Cardiac muscle cell (in vitro differentiated cells and primary cell): ENCODE data around the gene LRP2. TPM values are rescaled to one million over a fixed set of nuclear protein-coding genes. Genes with fewer than 3 reads are reported as not detected.
"Not testable (repeated sequence)": the region's sequence is repeated elsewhere in the genome, so short reads cannot be mapped to it uniquely, and the experiment has no call there.

Source experiments
- DNase-seq, 2 donors: peaks; one replicate each; pipeline versions ENCODE4 v3.0.0 to v3.0.0-alpha.2; 2010 to 2017; ENCODE audit warnings: low read depth in 1 of 2, low spot score in 1 of 2
- H3K27ac ChIP-seq: fragments of 200-600 bp; sonication (generic); 2 replicates; pipeline ENCODE4 v1.5.1; 2016
- H3K27me3 ChIP-seq: fragments of 200-600 bp; sonication (generic); 2 replicates; pipeline ENCODE4 v1.6.0; 2016; ENCODE audit warnings: control low read depth
- H3K36me3 ChIP-seq: fragments of 200-600 bp; sonication (generic); 2 replicates; pipeline ENCODE4 v1.5.1; 2016; ENCODE audit warnings: control low read depth
- H3K4me1 ChIP-seq: fragments of 200-600 bp; sonication (generic); 2 replicates; pipeline ENCODE4 v1.8.1; 2017; ENCODE audit warnings: low read depth, mild to moderate bottlenecking, mixed run types
- H3K4me3 ChIP-seq: fragments of 200-600 bp; sonication (generic); 2 replicates; pipeline ENCODE4 v1.5.1; 2016; ENCODE audit warnings: mild to moderate bottlenecking
- H3K9me3 ChIP-seq: fragments of 200-600 bp; sonication (generic); 2 replicates; pipeline ENCODE4 v1.5.1; 2017; ENCODE audit warnings: low read depth, mild to moderate bottlenecking, control low read depth
- CTCF ChIP-seq: IDR thresholded peaks from 2 replicates; pipeline ENCODE4 v1.5.1; 2012; ENCODE audit warnings: low read depth, mild to moderate bottlenecking, low read length
- polyA plus RNA-seq: library from polyadenylated mRNA; unstranded; fragments of >200 nt; fragmentation: Nextera tagmentation; extraction: Ambion mirVana; gene quantifications from 2 replicates; pipeline ENCODE4 v1.2.1, GENCODE V29; 2016
- total RNA-seq: library from RNA; depleted of rRNA; stranded (reverse); fragments of >200 nt; gene quantifications from 2 replicates; pipeline ENCODE4 v1.2.3, GENCODE V29; 2016

LRP2 gene
- total and polyA plus RNA-seq, 2 experiments from 2014 or later = 1.5 to 1.7 TPM

- H3K27ac ChIP-seq = no peak overlapping the region
- DNase-seq = no peak
- no peaks in the 10 kb centered on the region for H3K9me3 ChIP-seq
- no peak for TF ChIP-seq CTCF
- no peaks in the 10 kb centered on the region for H3K36me3 ChIP-seq
- no peak overlapping the region for H3K4me3 ChIP-seq
- no peaks in the 10 kb centered on the region for H3K27me3 ChIP-seq
- peaks cover 5% of the 10 kb centered on the region for H3K4me1 ChIP-seq
Measured at GRCh38 chr2:169336695-169337094, 25.6 kb downstream of the LRP2 start.

- Histone ChIP-seq H3K4me3 (no peak overlapping the region), H3K9me3 (no peaks in the 10 kb centered on the region), H3K4me1 (peaks cover 5% of the 10 kb centered on the region), H3K36me3 (no peaks in the 10 kb centered on the region), H3K27me3 (no peaks in the 10 kb centered on the region), H3K27ac (no peak overlapping the region)
- DNase-seq = no peak
- TF ChIP-seq CTCF = no peak
Measured at GRCh38 chr2:169330555-169331198, 31.7 kb downstream of the LRP2 start.

- H3K4me1 ChIP-seq = peaks cover 7% of the 10 kb centered on the region
- no peak for TF ChIP-seq CTCF
- H3K36me3 ChIP-seq = no peaks in the 10 kb centered on the region
- H3K27me3 ChIP-seq = no peaks in the 10 kb centered on the region
- H3K4me3 ChIP-seq = no peak overlapping the region
- H3K9me3 ChIP-seq = no peaks in the 10 kb centered on the region
- no peak overlapping the region for H3K27ac ChIP-seq
- DNase-seq = no peak
Measured at GRCh38 chr2:169329688-169330554, 32.4 kb downstream of the LRP2 start.

GRCh38 chr2:169328785-169329184 lies 33.5 kb downstream of the LRP2 start:
- no peak for TF ChIP-seq CTCF
- Histone ChIP-seq H3K4me1 (peaks cover 19% of the 10 kb centered on the region), H3K9me3 (no peaks in the 10 kb centered on the region), H3K4me3 (no peak overlapping the region), H3K27ac (no peak overlapping the region), H3K27me3 (no peaks in the 10 kb centered on the region), H3K36me3 (no peaks in the 10 kb centered on the region)
- no peak for DNase-seq

- peaks cover 19% of the 10 kb centered on the region for H3K4me1 ChIP-seq
- not testable (repeated sequence) for DNase-seq, H3K27me3 ChIP-seq, H3K4me3 ChIP-seq, H3K9me3 ChIP-seq, H3K27ac ChIP-seq, H3K36me3 ChIP-seq
Measured at GRCh38 chr2:169327837-169328236, 34.5 kb downstream of the LRP2 start.

- not testable (repeated sequence) for H3K36me3 ChIP-seq, H3K4me3 ChIP-seq, H3K9me3 ChIP-seq, H3K27ac ChIP-seq, H3K27me3 ChIP-seq, DNase-seq
- H3K4me1 ChIP-seq = peaks cover 22% of the 10 kb centered on the region
Measured at GRCh38 chr2:169325886-169326285, 36.4 kb downstream of the LRP2 start.
